ENCODE data around the gene AFP.

AFP gene

GRCh38 chr4:73470728-73471127 is 34.7 kb downstream of the AFP start:
- no peak for DNase-seq

DNA sequence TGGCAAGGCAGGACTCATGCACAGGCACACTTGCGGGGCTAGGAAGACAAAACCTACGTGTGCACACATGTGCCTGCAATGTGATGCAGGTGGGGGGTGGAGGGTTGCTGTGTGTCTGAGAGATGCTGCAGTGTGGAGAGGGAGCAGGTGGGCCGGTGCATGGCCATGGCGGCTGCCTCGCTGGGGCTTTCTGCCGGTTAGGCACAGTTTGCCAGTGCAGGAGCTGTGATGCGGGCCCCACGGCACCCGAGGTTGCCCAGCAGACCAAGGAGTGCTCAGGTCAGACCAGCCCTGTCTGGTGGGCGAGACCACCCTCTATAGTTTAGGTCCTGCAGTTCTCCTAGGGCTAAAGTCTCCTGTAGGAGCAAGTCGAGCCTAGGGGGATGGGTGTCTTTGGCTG is 41.2 kb downstream of the AFP start:
- no peak for DNase-seq

DNA sequence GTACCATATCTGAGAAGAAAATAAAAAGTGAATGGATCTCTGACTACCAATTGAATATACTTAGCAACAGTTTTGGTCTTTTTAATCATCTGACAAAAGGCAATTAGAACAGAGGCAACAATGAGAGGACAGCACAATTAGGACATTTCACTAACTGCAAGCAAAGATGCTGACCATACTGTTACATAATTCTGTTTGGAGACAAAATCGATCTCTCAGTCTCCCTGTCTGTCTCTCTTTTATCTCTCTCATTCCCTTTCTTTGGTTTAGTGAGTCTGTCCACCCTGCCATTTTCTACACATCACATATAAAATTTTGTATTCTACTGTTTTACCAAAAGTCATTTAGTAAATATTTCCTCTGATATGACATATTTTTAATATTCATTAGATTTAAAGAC is 43.3 kb downstream of the AFP start:
- no peak for DNase-seq

DNA sequence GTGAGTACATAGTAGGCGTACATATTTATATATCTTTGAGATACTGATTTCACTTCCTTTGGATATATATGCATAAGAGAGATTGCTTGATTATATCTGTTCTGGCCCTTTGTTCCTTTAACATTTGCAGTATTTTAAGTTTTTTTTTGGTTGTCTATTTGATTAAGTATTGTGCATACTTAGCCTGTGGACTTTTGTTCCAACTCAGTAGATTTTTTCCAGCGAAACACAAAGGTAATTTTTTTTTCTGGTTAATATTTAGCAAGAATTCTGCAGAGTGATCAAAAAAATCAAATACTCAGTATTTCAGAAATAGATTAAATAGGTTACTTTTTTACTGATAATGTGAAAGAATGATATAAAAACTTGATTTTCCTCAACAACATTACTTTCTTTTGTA is 45.3 kb downstream of the AFP start, which contains the start of gene AFM:
Gene AFM (plus strand): TSS at position 388 of the 400 bp plus-strand sequence. CDS start 31 bp downstream, outside the sequence.
- no peak for DNase-seq

DNA sequence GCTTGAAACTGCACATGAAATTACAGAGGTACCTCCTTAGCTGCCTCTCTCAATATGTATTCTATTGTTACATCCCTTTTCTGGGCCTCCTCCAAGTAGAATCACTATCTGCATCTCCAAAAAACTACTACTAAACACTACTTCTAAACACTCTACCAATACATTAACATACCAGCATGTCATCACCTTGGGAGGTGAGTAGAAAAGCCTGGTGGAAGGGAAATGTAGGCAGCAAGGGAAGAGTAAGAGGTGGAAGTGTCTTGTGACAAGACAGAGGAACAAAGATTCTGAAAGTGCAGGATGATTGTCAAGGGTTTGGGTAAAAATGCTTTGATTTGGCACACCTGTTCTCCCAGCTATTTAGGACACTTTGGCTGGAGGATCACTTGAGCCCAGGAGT is 49.1 kb downstream of the AFP start:
- no peak for DNase-seq

DNA sequence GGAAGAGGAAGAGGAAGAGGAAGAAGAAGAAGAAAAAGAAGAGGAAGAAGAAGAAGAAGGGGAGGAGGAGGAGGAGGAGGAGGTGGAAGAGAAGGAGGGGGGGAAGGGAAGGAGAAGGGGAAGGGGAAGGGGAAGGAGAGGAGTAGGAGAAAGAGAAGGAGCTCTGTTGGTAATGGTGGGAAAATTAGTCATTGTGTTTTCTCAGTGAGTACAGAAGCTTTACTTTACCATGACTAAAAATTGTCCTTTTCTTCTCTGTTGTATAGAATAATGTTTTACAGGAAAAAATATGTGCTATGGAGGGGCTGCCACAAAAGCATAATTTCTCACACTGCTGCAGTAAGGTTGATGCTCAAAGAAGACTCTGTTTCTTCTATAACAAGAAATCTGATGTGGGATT is 49.6 kb downstream of the AFP start:
- no peak for DNase-seq

GRCh38 chr4:73486497-73486896 is 50.5 kb downstream of the AFP start:
- no peak for DNase-seq

DNA sequence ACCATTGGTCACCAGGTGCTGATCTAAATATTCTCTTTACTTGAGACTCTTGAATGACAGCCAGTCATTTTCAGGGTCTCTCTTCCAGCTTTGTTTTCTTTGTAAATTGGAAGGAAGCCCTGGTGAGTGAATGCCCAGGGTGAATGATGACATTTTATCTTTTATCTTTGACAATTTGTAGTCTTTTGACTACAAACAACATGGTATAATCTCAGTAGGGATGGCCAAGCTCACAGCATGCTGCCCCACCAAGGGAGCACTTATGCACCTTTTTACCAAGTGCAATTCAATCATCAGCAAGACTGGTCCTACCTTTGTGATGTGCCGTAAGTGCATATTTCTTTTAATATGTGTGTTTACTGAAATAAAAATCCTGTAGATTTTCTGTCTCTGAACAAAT is 51.2 kb downstream of the AFP start:
- DNase-seq = no peak

DNA sequence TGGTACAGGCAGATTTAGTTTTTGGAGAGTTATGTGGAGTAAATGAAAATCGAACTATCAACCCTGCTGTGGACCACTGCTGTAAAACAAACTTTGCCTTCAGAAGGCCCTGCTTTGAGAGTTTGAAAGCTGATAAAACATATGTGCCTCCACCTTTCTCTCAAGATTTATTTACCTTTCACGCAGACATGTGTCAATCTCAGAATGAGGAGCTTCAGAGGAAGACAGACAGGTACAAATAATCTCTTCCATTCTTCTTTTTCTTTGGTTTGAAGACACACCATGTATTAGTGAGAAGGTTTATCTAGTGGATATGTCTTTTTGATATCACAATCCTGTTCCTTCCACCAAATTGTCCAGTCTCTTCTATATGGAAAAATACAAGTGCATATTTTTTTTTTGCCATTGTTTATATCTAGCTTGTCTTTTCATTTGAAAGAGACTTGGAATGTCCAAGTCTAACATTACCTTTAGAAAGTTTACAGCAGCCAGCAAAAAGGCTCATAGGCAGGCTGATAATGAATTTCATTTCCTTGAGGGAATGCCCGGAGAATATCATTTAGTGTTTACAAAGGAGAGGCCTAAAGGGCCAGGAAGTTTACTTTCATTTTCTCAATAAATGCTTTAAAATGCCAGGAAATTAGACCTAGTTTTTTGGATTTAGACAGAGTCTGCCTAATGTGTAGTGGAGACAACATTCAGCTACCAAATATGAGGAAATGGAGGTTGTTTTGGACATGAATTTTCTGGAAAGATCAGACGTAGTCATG is 64.2 kb downstream of the AFP start:
- DNase-seq = no peak

DNA sequence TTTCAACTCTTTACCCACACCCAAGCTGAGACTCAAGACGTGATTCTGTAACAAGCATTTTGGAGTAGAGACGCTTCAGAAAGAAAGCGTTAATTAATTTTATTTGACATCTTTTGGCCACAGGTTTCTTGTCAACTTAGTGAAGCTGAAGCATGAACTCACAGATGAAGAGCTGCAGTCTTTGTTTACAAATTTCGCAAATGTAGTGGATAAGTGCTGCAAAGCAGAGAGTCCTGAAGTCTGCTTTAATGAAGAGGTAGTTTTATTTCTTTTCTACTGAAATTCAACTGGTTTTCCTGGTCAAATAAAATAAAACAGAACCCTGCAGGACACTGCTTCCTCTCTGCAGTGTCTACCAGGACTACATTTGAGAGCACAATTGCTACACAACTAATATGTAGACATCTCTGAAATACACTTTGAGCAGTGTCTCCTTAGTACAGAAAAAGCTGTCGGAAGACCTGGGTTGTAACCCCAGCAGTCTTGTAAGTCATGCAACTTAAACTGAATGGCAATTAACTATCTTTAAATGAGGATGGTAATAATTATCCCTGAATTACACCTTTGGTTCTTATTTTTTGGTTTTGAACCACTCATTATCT is 65.7 kb downstream of the AFP start:
- no peak for DNase-seq

DNA sequence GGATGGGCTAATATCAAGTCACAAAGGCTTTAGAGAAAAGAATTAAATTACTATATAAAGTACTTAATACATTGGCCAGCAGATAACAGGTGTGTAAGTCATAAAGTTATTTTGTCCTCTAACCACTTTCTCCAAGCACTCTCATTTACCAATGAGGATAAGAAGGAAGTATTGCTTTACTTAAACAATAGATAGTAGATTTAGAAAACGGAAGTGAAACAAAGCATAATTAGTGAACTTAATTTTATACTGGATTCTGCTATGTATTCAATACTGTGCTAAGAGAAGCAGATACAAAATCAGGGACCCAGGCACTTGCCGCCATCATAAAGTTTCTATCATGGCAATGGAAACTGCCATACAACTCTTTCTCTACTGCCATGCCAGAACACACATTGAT is 69.5 kb downstream of the AFP start:
- no peak for DNase-seq

Data from stimulated activated CD4-positive, alpha-beta T cell treated with anti-CD3 and anti-CD28 coated beads, Interleukin-12 subunit alpha, Interleukin-12 subunit beta, amount 100 ng/mL, for 4 hours (primary cell).